ENCODE data around the gene COPS7A. TPM values are rescaled to one million over a fixed set of nuclear protein-coding genes. Genes with fewer than 3 reads are reported as not detected.

Gene COPS7A
- total RNA-seq, 2 donors from 2014 or later, result 20.2 to 27.7 TPM

GRCh38 chr12:6753772-6754356, 30.0 kb downstream of the COPS7A start:
- no peak overlapping the region for H3K4me3 ChIP-seq
- peaks cover 15 to 16% of the 10 kb centered on the region in 2 donors for H3K36me3 ChIP-seq (replicated peaks in 1 of 2; ENCODE audit: insufficient read depth in 1 of 2, low read depth in 2 of 2)
- no peaks in the 10 kb centered on the region for H3K27me3 ChIP-seq
- DNase-seq (peak in 1 of 4 donors; percentile 26), ATAC-seq (no peak)
- intact Hi-C loops (cut with DNase I), result no loop called here
- H3K27ac ChIP-seq, result peak overlapping the region in 3 of 4 donors; percentile 95 to 98 (median 96)
- peak in 1 of 7 experiments; percentile 92 for TF ChIP-seq CTCF (IDR thresholded peaks at IDR 0.05)
- no peak for TF ChIP-seq POLR2A (IDR thresholded peaks at IDR 0.05)
- H3K4me1 ChIP-seq, result peaks cover 21% of the 10 kb centered on the region
- WGBS, 2 donors, result 0 to 3% methylated on average over 5 to 7 of the region's 7 CpGs
- H3K9me3 ChIP-seq, result no peaks in the 10 kb centered on the region

- WGBS, 2 donors, result 89 to 91% methylated on average over 2 of the region's 2 CpGs
- intact Hi-C loops (cut with DNase I), result no loop called here
- peaks cover 10% of the 10 kb centered on the region in 2 donors for H3K36me3 ChIP-seq (replicated peaks in 1 of 2; ENCODE audit: insufficient read depth in 1 of 2, low read depth in 2 of 2)
- TF ChIP-seq CTCF (IDR thresholded peaks at IDR 0.05) (no peak), POLR2A (IDR thresholded peaks at IDR 0.05) (no peak)
- peak overlapping the region in 1 of 4 donors; percentile 98 for H3K27ac ChIP-seq
- peaks cover 21% of the 10 kb centered on the region for H3K4me1 ChIP-seq
- no peak for ATAC-seq
- no peaks in the 10 kb centered on the region for H3K9me3 ChIP-seq
- DNase-seq, result no peak
- no peak overlapping the region for H3K4me3 ChIP-seq
- no peaks in the 10 kb centered on the region for H3K27me3 ChIP-seq
These were observed 30.6 kb downstream of the COPS7A start for GRCh38 chr12:6754411-6754810.

GRCh38 chr12:6757028-6757690, 33.3 kb downstream of the COPS7A start:
- Histone ChIP-seq H3K9me3 (no peaks in the 10 kb centered on the region), H3K4me1 (peaks cover 9% of the 10 kb centered on the region), H3K27ac (no peak overlapping the region), H3K4me3 (no peak overlapping the region), H3K36me3 (replicated peaks in 1 of 2; ENCODE audit: insufficient read depth in 1 of 2, low read depth in 2 of 2) (no peaks in the 10 kb centered on the region), H3K27me3 (no peaks in the 10 kb centered on the region)
- WGBS, 2 donors, result 73 to 74% methylated on average over 8 of the region's 8 CpGs
- ATAC-seq, result no peak
- intact Hi-C loops (cut with DNase I), result no loop called here
- TF ChIP-seq CTCF (IDR thresholded peaks at IDR 0.05) (no peak), POLR2A (IDR thresholded peaks at IDR 0.05) (no peak)
- DNase-seq, result no peak

GRCh38 chr12:6758506-6759095, 34.8 kb downstream of the COPS7A start:
- intact Hi-C loops (cut with DNase I), result no loop called here
- no peak overlapping the region for H3K4me3 ChIP-seq
- no peaks in the 10 kb centered on the region for H3K9me3 ChIP-seq
- no peaks in the 10 kb centered on the region for H3K27me3 ChIP-seq
- DNase-seq, result no peak
- no peaks in the 10 kb centered on the region for H3K36me3 ChIP-seq (replicated peaks in 1 of 2; ENCODE audit: insufficient read depth in 1 of 2, low read depth in 2 of 2)
- no peak for ATAC-seq
- 76 to 79% methylated on average over 9 of the region's 9 CpGs for WGBS, 2 donors
- no peak for TF ChIP-seq POLR2A (IDR thresholded peaks at IDR 0.05)
- no peak for TF ChIP-seq CTCF (IDR thresholded peaks at IDR 0.05)
- peaks cover 13% of the 10 kb centered on the region for H3K4me1 ChIP-seq
- no peak overlapping the region for H3K27ac ChIP-seq

Data from body of pancreas (tissue), 4 donors.